ENCODE results near the gene NELL1.

- TF ChIP-seq CTCF (conservative IDR thresholded peaks at IDR 0.05; ENCODE audit: low read depth, low read length) = no peak
- no peak for TF ChIP-seq EZH2phosphoT487 (IDR thresholded peaks at IDR 0.05; ENCODE audit: borderline replicate concordance, low read length)
- TF ChIP-seq EZH2 (IDR thresholded peaks at IDR 0.05; ENCODE audit: low read length, unreplicated experiment) = no peak
Observed at GRCh38 chr11:21121991-21122390, 452.6 kb downstream of the NELL1 start.
